ENCODE data around the gene ISYNA1. TPM values are rescaled to one million over a fixed set of nuclear protein-coding genes. Genes with fewer than 3 reads are reported as not detected.

The ISYNA1 gene
- total and polyA plus RNA-seq, 10 of the 15 experiments (the other 5 are each of a cell fraction or from before 2014, with no cell fraction given), result 1.9 to 37.0 (median 9.1) TPM

DNA sequence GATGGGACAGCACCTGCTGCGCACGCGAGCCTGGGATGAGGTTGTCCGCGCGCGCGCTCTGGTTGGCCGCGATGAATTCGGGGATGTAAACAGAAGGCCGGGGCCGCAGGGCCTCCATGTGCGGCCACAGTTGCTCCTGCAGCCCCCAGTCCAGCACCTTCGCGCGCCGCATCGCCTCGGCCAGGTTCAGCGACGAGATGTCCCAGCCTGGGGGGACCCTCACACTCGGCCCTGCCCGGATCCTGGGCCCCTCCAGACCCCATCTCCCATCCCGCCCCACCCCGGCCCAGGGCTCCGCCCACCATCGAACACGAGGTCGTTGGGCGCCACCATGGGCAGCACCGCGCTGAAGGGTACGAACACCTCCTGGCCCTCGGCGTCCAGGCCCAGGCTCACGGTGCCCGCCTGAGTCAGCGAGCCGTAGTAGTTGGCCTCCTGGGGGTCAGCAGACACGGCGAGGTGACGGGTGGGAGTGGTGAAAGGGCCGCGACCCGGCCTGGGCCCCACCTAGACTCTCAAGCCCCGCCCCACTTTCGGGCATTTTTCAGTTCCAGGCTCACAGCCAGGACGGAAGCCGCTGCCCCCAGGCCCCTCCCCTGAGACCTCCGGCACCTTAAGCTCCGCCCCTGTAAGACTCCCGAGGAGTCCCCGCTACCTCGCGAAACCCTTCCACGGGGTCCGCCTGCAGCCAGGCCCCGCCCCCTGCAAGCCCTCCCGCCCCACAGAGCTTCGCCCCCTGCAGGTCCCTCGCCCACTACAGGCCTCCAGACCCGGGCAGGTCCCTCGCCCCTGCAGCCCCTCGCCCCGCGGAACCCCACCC, 1.1 kb downstream of the ISYNA1 start (continued):
- TF ChIP-seq, protein P1, sequence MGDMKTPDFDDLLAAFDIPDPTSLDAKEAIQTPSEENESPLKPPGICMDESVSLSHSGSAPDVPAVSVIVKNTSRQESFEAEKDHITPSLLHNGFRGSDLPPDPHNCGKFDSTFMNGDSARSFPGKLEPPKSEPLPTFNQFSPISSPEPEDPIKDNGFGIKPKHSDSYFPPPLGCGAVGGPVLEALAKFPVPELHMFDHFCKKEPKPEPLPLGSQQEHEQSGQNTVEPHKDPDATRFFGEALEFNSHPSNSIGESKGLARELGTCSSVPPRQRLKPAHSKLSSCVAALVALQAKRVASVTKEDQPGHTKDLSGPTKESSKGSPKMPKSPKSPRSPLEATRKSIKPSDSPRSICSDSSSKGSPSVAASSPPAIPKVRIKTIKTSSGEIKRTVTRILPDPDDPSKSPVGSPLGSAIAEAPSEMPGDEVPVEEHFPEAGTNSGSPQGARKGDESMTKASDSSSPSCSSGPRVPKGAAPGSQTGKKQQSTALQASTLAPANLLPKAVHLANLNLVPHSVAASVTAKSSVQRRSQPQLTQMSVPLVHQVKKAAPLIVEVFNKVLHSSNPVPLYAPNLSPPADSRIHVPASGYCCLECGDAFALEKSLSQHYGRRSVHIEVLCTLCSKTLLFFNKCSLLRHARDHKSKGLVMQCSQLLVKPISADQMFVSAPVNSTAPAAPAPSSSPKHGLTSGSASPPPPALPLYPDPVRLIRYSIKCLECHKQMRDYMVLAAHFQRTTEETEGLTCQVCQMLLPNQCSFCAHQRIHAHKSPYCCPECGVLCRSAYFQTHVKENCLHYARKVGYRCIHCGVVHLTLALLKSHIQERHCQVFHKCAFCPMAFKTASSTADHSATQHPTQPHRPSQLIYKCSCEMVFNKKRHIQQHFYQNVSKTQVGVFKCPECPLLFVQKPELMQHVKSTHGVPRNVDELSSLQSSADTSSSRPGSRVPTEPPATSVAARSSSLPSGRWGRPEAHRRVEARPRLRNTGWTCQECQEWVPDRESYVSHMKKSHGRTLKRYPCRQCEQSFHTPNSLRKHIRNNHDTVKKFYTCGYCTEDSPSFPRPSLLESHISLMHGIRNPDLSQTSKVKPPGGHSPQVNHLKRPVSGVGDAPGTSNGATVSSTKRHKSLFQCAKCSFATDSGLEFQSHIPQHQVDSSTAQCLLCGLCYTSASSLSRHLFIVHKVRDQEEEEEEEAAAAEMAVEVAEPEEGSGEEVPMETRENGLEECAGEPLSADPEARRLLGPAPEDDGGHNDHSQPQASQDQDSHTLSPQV (IDR thresholded peaks at IDR 0.05), result no peak
- TF ChIP-seq SMARCA5 (IDR thresholded peaks at IDR 0.05) (no peak), NR2F1 (conservative IDR thresholded peaks at IDR 0.05) (peak; percentile 59; the same call in 1 of the 2 replicates), SRF (IDR thresholded peaks at IDR 0.05; ENCODE audit: low read depth in 2 of 2, low read length in 2 of 2) (no peak), LARP7 (IDR thresholded peaks at IDR 0.05) (no peak), TCF12 (IDR thresholded peaks at IDR 0.05; ENCODE audit: low read depth, low read length) (no peak), NR2C1 (IDR thresholded peaks at IDR 0.05) (no peak), POU2F2 (IDR thresholded peaks at IDR 0.05; ENCODE audit: borderline replicate concordance, low read depth, low read length) (no peak), HDAC2 (IDR thresholded peaks at IDR 0.05) (no peak), CREB1 (IDR thresholded peaks at IDR 0.05; ENCODE audit: low read depth) (no peak), YY1 (IDR thresholded peaks at IDR 0.05; ENCODE audit: low read depth, low read length) (no peak), RAD51 (IDR thresholded peaks at IDR 0.05) (no peak), ASH2L (IDR thresholded peaks at IDR 0.05; ENCODE audit: borderline replicate concordance, low read depth) (no peak), CBFB (IDR thresholded peaks at IDR 0.05; ENCODE audit: low read depth) (no peak), ETV6 (conservative IDR thresholded peaks at IDR 0.05 in 1 of 2, IDR thresholded peaks at IDR 0.05 in 1 of 2; ENCODE audit: borderline replicate concordance in 1 of 2, low read depth in 1 of 2) (no peak), MXI1 (IDR thresholded peaks at IDR 0.05; ENCODE audit: low read depth, low read length) (peak; percentile 44; the same call in 1 of the 2 replicates), EZH2 (IDR thresholded peaks at IDR 0.05; ENCODE audit: borderline replicate concordance, control insufficient read depth, low read depth, low read length) (no peak), ZNF384 (IDR thresholded peaks at IDR 0.05; ENCODE audit: borderline replicate concordance, low read depth, low read length) (no peak), CBX5 (IDR thresholded peaks at IDR 0.05; ENCODE audit: low read depth) (no peak), NFYB (IDR thresholded peaks at IDR 0.05; ENCODE audit: insufficient read depth, low read depth, low read length) (no peak)
- TF ChIP-seq, protein P2, sequence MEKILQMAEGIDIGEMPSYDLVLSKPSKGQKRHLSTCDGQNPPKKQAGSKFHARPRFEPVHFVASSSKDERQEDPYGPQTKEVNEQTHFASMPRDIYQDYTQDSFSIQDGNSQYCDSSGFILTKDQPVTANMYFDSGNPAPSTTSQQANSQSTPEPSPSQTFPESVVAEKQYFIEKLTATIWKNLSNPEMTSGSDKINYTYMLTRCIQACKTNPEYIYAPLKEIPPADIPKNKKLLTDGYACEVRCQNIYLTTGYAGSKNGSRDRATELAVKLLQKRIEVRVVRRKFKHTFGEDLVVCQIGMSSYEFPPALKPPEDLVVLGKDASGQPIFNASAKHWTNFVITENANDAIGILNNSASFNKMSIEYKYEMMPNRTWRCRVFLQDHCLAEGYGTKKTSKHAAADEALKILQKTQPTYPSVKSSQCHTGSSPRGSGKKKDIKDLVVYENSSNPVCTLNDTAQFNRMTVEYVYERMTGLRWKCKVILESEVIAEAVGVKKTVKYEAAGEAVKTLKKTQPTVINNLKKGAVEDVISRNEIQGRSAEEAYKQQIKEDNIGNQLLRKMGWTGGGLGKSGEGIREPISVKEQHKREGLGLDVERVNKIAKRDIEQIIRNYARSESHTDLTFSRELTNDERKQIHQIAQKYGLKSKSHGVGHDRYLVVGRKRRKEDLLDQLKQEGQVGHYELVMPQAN (conservative IDR thresholded peaks at IDR 0.05), result no peak
- TF ChIP-seq, protein P3, sequence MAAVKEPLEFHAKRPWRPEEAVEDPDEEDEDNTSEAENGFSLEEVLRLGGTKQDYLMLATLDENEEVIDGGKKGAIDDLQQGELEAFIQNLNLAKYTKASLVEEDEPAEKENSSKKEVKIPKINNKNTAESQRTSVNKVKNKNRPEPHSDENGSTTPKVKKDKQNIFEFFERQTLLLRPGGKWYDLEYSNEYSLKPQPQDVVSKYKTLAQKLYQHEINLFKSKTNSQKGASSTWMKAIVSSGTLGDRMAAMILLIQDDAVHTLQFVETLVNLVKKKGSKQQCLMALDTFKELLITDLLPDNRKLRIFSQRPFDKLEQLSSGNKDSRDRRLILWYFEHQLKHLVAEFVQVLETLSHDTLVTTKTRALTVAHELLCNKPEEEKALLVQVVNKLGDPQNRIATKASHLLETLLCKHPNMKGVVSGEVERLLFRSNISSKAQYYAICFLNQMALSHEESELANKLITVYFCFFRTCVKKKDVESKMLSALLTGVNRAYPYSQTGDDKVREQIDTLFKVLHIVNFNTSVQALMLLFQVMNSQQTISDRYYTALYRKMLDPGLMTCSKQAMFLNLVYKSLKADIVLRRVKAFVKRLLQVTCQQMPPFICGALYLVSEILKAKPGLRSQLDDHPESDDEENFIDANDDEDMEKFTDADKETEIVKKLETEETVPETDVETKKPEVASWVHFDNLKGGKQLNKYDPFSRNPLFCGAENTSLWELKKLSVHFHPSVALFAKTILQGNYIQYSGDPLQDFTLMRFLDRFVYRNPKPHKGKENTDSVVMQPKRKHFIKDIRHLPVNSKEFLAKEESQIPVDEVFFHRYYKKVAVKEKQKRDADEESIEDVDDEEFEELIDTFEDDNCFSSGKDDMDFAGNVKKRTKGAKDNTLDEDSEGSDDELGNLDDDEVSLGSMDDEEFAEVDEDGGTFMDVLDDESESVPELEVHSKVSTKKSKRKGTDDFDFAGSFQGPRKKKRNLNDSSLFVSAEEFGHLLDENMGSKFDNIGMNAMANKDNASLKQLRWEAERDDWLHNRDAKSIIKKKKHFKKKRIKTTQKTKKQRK (IDR thresholded peaks at IDR 0.05; ENCODE audit: low read depth, low read length), result no peak
